ENCODE data around the gene STT3A. TPM values are rescaled to one million over a fixed set of nuclear protein-coding genes. Genes with fewer than 3 reads are reported as not detected.

The STT3A gene
- total RNA-seq, 2 experiments from 2014 or later, result 35.1 to 38.6 TPM

GRCh38 chr11:125585487-125585886 lies 7.2 kb upstream of the STT3A start:
- no peak overlapping the region for H3K4me3 ChIP-seq (ENCODE audit: low read length)
- POLR2A ChIA-PET, result interaction anchor here (0.7 to 1.8 kb wide), 2 partner anchors 11 to 16 kb away, joined by 3 to 5 read pairs; partner anchors contain the start of gene EI24
- Mint-ChIP-seq H3K27ac (no peak overlapping the region), H3K4me1 (ENCODE audit: low read depth) (no peaks in the 10 kb centered on the region), H3K9me3 (no peaks in the 10 kb centered on the region), H3K27me3 (no peaks in the 10 kb centered on the region), H3K36me3 (ENCODE audit: low read depth) (peaks cover 44% of the 10 kb centered on the region), H3K4me3 (no peak overlapping the region)
- CTCF ChIA-PET, result no interaction called here
- no peak for ATAC-seq (ENCODE audit: poor library complexity)
- DNase-seq, result no peak
- no peaks in the 10 kb centered on the region for H3K27me3 ChIP-seq (ENCODE audit: control insufficient read depth in 1 of 2, insufficient read depth in 2 of 2, low read length in 2 of 2)
- no peaks in the 10 kb centered on the region for H3K9me3 ChIP-seq (ENCODE audit: control insufficient read depth in 1 of 2, insufficient read depth in 1 of 2, low read length in 2 of 2)
- H3K4me1 ChIP-seq (ENCODE audit: insufficient read depth, low read length), result no peaks in the 10 kb centered on the region
- H3K36me3 ChIP-seq (ENCODE audit: insufficient read depth, low read length), result peaks cover 42% of the 10 kb centered on the region
- intact Hi-C loops (cut with DNase I, micrococcal nuclease), result no loop called here
- no peak overlapping the region for H3K27ac ChIP-seq (ENCODE audit: low read depth in 1 of 2, low read length in 2 of 2)
- TF ChIP-seq, protein P1, sequence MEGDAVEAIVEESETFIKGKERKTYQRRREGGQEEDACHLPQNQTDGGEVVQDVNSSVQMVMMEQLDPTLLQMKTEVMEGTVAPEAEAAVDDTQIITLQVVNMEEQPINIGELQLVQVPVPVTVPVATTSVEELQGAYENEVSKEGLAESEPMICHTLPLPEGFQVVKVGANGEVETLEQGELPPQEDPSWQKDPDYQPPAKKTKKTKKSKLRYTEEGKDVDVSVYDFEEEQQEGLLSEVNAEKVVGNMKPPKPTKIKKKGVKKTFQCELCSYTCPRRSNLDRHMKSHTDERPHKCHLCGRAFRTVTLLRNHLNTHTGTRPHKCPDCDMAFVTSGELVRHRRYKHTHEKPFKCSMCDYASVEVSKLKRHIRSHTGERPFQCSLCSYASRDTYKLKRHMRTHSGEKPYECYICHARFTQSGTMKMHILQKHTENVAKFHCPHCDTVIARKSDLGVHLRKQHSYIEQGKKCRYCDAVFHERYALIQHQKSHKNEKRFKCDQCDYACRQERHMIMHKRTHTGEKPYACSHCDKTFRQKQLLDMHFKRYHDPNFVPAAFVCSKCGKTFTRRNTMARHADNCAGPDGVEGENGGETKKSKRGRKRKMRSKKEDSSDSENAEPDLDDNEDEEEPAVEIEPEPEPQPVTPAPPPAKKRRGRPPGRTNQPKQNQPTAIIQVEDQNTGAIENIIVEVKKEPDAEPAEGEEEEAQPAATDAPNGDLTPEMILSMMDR (IDR thresholded peaks at IDR 0.05), result no peak

DNA sequence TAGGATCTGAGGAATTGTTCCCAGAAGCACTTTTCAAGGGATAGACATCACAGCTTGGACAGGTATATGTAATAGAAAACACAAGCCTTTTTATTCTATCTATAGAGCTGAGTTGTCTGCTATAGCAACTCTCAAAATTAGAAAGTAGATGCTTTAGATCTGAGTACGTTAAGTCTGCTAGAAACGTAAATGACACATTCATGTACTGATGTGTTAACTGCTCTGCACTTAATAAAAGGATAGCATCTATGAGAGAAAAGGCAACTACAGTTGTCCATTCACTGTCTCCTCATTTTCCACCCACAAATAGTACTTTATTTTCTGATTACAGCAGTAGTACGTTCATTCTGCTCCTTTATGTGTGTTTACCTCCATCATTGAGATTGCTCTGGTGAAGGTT lies 6.0 kb upstream of the STT3A start:
- CTCF ChIA-PET, result no interaction called here
- no peak for DNase-seq
- POLR2A ChIA-PET, result no interaction called here
- intact Hi-C loops (cut with DNase I, micrococcal nuclease), result no loop called here
- Mint-ChIP-seq H3K4me3 (no peak overlapping the region), H3K27me3 (no peaks in the 10 kb centered on the region), H3K36me3 (ENCODE audit: low read depth) (peaks cover 33% of the 10 kb centered on the region), H3K9me3 (no peaks in the 10 kb centered on the region), H3K27ac (no peak overlapping the region), H3K4me1 (ENCODE audit: low read depth) (peaks cover 3% of the 10 kb centered on the region)
- Histone ChIP-seq H3K9me3 (ENCODE audit: control insufficient read depth in 1 of 2, insufficient read depth in 1 of 2, low read length in 2 of 2) (no peaks in the 10 kb centered on the region), H3K4me3 (ENCODE audit: low read length) (no peak overlapping the region), H3K4me1 (ENCODE audit: insufficient read depth, low read length) (peaks cover 6% of the 10 kb centered on the region), H3K36me3 (ENCODE audit: insufficient read depth, low read length) (peaks cover 34% of the 10 kb centered on the region), H3K27me3 (ENCODE audit: control insufficient read depth in 1 of 2, insufficient read depth in 2 of 2, low read length in 2 of 2) (no peaks in the 10 kb centered on the region), H3K27ac (ENCODE audit: low read depth in 1 of 2, low read length in 2 of 2) (no peak overlapping the region)
- TF ChIP-seq, protein P1 (IDR thresholded peaks at IDR 0.05), result no peak
- no peak for ATAC-seq (ENCODE audit: poor library complexity)

DNA sequence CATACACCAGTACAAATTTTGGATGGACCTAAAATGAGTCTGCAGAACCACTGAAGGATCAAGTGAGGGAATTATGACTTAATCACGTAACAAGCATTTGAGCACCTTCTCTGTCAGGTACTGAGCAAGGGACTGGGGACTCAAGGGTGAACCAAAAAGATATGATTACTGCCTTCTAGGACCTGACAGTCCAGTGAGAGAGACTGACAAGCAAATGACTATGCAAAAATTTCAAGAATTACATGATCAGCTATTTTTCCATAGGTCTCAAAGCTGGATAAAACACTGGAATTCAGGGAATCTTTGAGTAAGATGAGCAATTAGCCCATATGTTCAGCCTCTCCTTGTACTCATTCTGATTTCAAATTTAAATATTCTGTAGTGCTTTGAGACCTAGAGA lies 5.2 kb upstream of the STT3A start:
- Histone ChIP-seq H3K27ac (ENCODE audit: low read depth in 1 of 2, low read length in 2 of 2) (no peak overlapping the region), H3K27me3 (ENCODE audit: control insufficient read depth in 1 of 2, insufficient read depth in 2 of 2, low read length in 2 of 2) (no peaks in the 10 kb centered on the region), H3K4me1 (ENCODE audit: insufficient read depth, low read length) (peaks cover 10% of the 10 kb centered on the region), H3K4me3 (ENCODE audit: low read length) (no peak overlapping the region), H3K36me3 (ENCODE audit: insufficient read depth, low read length) (peaks cover 26% of the 10 kb centered on the region), H3K9me3 (ENCODE audit: control insufficient read depth in 1 of 2, insufficient read depth in 1 of 2, low read length in 2 of 2) (no peaks in the 10 kb centered on the region)
- ChIA-PET CTCF (no interaction called here), POLR2A (interaction anchor here (0.8 kb wide), 1 partner anchor 18 kb away, joined by 3 read pairs; the partner anchor contains the start of gene EI24)
- intact Hi-C loops (cut with DNase I, micrococcal nuclease), result no loop called here
- Mint-ChIP-seq H3K4me3 (no peak overlapping the region), H3K9me3 (no peaks in the 10 kb centered on the region), H3K27ac (no peak overlapping the region), H3K36me3 (ENCODE audit: low read depth) (peaks cover 29% of the 10 kb centered on the region), H3K4me1 (ENCODE audit: low read depth) (peaks cover 9% of the 10 kb centered on the region), H3K27me3 (no peaks in the 10 kb centered on the region)
- TF ChIP-seq, protein P1 (IDR thresholded peaks at IDR 0.05), result no peak
- DNase-seq (no peak), ATAC-seq (ENCODE audit: poor library complexity) (no peak)
